ENCODE measurements around the gene NLGN1. TPM values are rescaled to one million over a fixed set of nuclear protein-coding genes. Genes with fewer than 3 reads are reported as not detected.

The NLGN1 gene
- total and polyA plus RNA-seq, 2 of the 13 experiments (the other 11 are each of a cell fraction or from before 2014, with no cell fraction given): not detected

GRCh38 chr3:173889596-173889995 lies 492.1 kb downstream of the NLGN1 start (continued):
- no peak for TF ChIP-seq TRAFD1 (CRISPR knock-in tag; IDR thresholded peaks at IDR 0.05; ENCODE audit: borderline replicate concordance)

GRCh38 chr3:173890091-173890490 lies 492.5 kb downstream of the NLGN1 start:
- POLR2A ChIA-PET: no interaction called here

More at GRCh38 chr3:173890091-173890490, 492.5 kb downstream of the NLGN1 start:
- no peak for FAIRE-seq
- no peaks in the 10 kb centered on the region for H3K9me3 ChIP-seq (ENCODE audit: low read length)
- H3K9ac ChIP-seq (ENCODE audit: insufficient read depth, low read depth, low read length): no peak overlapping the region
- DNase-seq (ENCODE audit: low spot score): no peak
- TF ChIP-seq RBM39 (IDR thresholded peaks at IDR 0.05; ENCODE audit: low read depth, low read length, poor library complexity, severe bottlenecking) (no peak), KAT2B (IDR thresholded peaks at IDR 0.05; ENCODE audit: borderline replicate concordance, low read depth, low read length) (no peak), SYNCRIP (IDR thresholded peaks at IDR 0.05; ENCODE audit: insufficient read depth, low read depth, low read length) (no peak), ZNF496 (CRISPR knock-in tag; IDR thresholded peaks at IDR 0.05; ENCODE audit: insufficient replicate concordance) (no peak), NFIB (CRISPR knock-in tag; IDR thresholded peaks at IDR 0.05; ENCODE audit: borderline replicate concordance) (no peak), ZNF138 (CRISPR knock-in tag; IDR thresholded peaks at IDR 0.05; ENCODE audit: low read depth) (no peak), ZNF891 (CRISPR knock-in tag; IDR thresholded peaks at IDR 0.05) (no peak), ZKSCAN1 (IDR thresholded peaks at IDR 0.05; ENCODE audit: low read length) (no peak), NFE2L1 (CRISPR knock-in tag; IDR thresholded peaks at IDR 0.05; ENCODE audit: borderline replicate concordance) (no peak), ZNF446 (CRISPR knock-in tag; IDR thresholded peaks at IDR 0.05) (no peak), RBAK (CRISPR knock-in tag; IDR thresholded peaks at IDR 0.05) (no peak), ZNF414 (CRISPR knock-in tag; IDR thresholded peaks at IDR 0.05) (no peak), ZBTB10 (CRISPR knock-in tag; IDR thresholded peaks at IDR 0.05; ENCODE audit: borderline replicate concordance) (no peak), ATF2 (CRISPR knock-in tag; IDR thresholded peaks at IDR 0.05) (no peak), SETDB1 (CRISPR knock-in tag; IDR thresholded peaks at IDR 0.05; ENCODE audit: borderline replicate concordance) (no peak)
- no peaks in the 10 kb centered on the region for H3K36me3 ChIP-seq (replicated peaks in 1 of 2; ENCODE audit: control insufficient read depth in 1 of 2, insufficient read depth in 2 of 2, low read length in 2 of 2)
- no peak overlapping the region for H3K4me3 ChIP-seq (replicated peaks in 1 of 3; ENCODE audit: insufficient read depth in 1 of 3, low read depth in 2 of 3, low read length in 3 of 3)
- in situ Hi-C loops (cut with HindIII; ENCODE audit: extremely low pct_ligation_motif_present, low pct_unique_long_range_greater_than_20kb): no loop called here
- no peak overlapping the region for H3K27ac ChIP-seq (ENCODE audit: extremely low read length, insufficient read depth, low read length)
- no peaks in the 10 kb centered on the region for H3K4me1 ChIP-seq (ENCODE audit: insufficient read depth, low read length)
- H3K79me2 ChIP-seq (ENCODE audit: insufficient read depth, low read length): no peaks in the 10 kb centered on the region
- CTCF ChIA-PET (ENCODE audit: low intra/inter-chr PET ratio, low total read pairs): no interaction called here
- 0% methylated on average over 4 of the region's 4 CpGs for WGBS (ENCODE audit: low lambda C conversion rate)
- H3K27me3 ChIP-seq (ENCODE audit: control insufficient read depth in 1 of 2, insufficient read depth in 2 of 2, low read length in 2 of 2): no peaks in the 10 kb centered on the region
- no peak overlapping the region for H3K4me2 ChIP-seq (ENCODE audit: low read depth, low read length)
- ATAC-seq: no peak
- BruUV-seq (replicated peaks): no TSS peak
- H2AFZ ChIP-seq (ENCODE audit: low read length): no peak overlapping the region
- intact Hi-C loops (cut with micrococcal nuclease; ENCODE audit: unreplicated experiment): no loop called here
- no peaks in the 10 kb centered on the region for H4K20me1 ChIP-seq (ENCODE audit: insufficient read depth, low read length)
